ENCODE measurements around the gene SUN2. TPM values are rescaled to one million over a fixed set of nuclear protein-coding genes. Genes with fewer than 3 reads are reported as not detected.

The SUN2 gene
- total and polyA plus RNA-seq, 2 of the 13 experiments (the other 11 are each of a cell fraction or from before 2014, with no cell fraction given), result 45.6 to 56.6 TPM

DNA sequence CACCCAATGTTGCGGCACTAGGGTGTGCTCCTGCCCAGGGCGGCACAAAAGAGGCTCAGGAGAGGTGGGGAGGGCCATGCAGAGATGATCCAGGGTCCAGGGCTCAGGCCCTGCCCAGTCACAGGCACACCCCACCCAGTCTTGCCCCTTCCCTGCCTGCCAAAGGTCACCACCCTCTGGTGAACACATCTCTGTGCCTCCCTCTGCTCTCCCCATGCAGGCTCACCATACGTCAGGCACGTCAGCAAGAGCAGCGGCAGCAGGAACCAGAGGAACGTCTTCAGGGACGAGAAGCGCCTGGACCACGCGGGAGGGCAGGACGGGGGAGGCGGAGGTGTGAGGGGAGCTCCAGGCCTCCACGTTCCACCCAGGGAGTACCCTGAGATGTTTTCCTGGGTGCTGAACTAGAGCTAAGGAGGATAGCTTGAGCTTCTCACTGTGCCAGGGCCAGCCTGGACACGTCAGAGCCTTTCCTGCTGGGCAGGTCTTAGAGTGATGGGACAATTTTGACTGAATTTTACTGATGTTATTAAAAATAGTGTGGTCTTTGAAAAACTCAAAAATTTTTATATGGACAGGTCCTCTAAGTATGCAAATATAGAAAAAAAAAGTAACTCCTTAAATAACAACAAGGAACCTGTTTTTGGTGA is 7.2 kb downstream of the SUN2 start (continued):
- TF ChIP-seq AGO2 (optimal IDR thresholded peaks at IDR 0.05; ENCODE audit: low read depth, low read length) (peak; percentile 37), TGIF2 (CRISPR knock-in tag; IDR thresholded peaks at IDR 0.05) (no peak), SNAI1 (CRISPR knock-in tag; IDR thresholded peaks at IDR 0.05; ENCODE audit: borderline replicate concordance) (no peak), MEIS2 (CRISPR knock-in tag; IDR thresholded peaks at IDR 0.05) (no peak), CHD2 (IDR thresholded peaks at IDR 0.05; ENCODE audit: low read depth, low read length) (no peak), PAF1 (CRISPR knock-in tag; IDR thresholded peaks at IDR 0.05) (no peak), SP5 (CRISPR knock-in tag; IDR thresholded peaks at IDR 0.05; ENCODE audit: borderline replicate concordance, low read depth) (0 out of 2 replicates have a peak, but pooled peaks have one; percentile 17), KDM2A (CRISPR knock-in tag; IDR thresholded peaks at IDR 0.05; ENCODE audit: borderline replicate concordance, low read depth) (no peak), HNRNPL (IDR thresholded peaks at IDR 0.05; ENCODE audit: low read depth, low read length) (0 out of 2 replicates have a peak, but pooled peaks have one; percentile 60), ZFX (CRISPR knock-in tag; IDR thresholded peaks at IDR 0.05; ENCODE audit: low read depth) (no peak), CBX5 (CRISPR knock-in tag; IDR thresholded peaks at IDR 0.05; ENCODE audit: borderline replicate concordance) (no peak), ZNF703 (CRISPR knock-in tag; IDR thresholded peaks at IDR 0.05; ENCODE audit: borderline replicate concordance) (no peak), FOXK1 (CRISPR knock-in tag; IDR thresholded peaks at IDR 0.05; ENCODE audit: borderline replicate concordance, low read depth) (no peak), NR2F1 (CRISPR knock-in tag; IDR thresholded peaks at IDR 0.05) (0 out of 4 replicates have a peak, but pooled peaks of 1 of the 2 experiments have one; percentile 8), KDM1A (CRISPR knock-in tag; IDR thresholded peaks at IDR 0.05) (no peak), ZSCAN9 (CRISPR knock-in tag; IDR thresholded peaks at IDR 0.05; ENCODE audit: borderline replicate concordance) (no peak), SOX13 (IDR thresholded peaks at IDR 0.05) (no peak), SOX13 (CRISPR knock-in tag; conservative IDR thresholded peaks at IDR 0.05 in 1 of 2, IDR thresholded peaks at IDR 0.05 in 1 of 2) (no peak)
- TF ChIP-seq, protein P1, sequence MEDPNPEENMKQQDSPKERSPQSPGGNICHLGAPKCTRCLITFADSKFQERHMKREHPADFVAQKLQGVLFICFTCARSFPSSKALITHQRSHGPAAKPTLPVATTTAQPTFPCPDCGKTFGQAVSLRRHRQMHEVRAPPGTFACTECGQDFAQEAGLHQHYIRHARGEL (CRISPR knock-in tag; IDR thresholded peaks at IDR 0.05), result no peak
- TF ChIP-seq, protein P2, sequence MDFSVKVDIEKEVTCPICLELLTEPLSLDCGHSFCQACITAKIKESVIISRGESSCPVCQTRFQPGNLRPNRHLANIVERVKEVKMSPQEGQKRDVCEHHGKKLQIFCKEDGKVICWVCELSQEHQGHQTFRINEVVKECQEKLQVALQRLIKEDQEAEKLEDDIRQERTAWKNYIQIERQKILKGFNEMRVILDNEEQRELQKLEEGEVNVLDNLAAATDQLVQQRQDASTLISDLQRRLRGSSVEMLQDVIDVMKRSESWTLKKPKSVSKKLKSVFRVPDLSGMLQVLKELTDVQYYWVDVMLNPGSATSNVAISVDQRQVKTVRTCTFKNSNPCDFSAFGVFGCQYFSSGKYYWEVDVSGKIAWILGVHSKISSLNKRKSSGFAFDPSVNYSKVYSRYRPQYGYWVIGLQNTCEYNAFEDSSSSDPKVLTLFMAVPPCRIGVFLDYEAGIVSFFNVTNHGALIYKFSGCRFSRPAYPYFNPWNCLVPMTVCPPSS (IDR thresholded peaks at IDR 0.05), result no peak
- TF ChIP-seq, protein P3, sequence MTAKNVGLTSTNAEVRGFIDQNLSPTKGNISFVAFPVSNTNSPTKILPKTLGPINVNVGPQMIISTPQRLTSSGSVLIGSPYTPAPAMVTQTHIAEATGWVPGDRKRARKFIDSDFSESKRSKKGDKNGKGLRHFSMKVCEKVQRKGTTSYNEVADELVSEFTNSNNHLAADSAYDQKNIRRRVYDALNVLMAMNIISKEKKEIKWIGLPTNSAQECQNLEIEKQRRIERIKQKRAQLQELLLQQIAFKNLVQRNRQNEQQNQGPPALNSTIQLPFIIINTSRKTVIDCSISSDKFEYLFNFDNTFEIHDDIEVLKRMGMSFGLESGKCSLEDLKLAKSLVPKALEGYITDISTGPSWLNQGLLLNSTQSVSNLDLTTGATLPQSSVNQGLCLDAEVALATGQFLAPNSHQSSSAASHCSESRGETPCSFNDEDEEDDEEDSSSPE (CRISPR knock-in tag; IDR thresholded peaks at IDR 0.05), result no peak
- TF ChIP-seq, protein P4, sequence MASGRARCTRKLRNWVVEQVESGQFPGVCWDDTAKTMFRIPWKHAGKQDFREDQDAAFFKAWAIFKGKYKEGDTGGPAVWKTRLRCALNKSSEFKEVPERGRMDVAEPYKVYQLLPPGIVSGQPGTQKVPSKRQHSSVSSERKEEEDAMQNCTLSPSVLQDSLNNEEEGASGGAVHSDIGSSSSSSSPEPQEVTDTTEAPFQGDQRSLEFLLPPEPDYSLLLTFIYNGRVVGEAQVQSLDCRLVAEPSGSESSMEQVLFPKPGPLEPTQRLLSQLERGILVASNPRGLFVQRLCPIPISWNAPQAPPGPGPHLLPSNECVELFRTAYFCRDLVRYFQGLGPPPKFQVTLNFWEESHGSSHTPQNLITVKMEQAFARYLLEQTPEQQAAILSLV (CRISPR knock-in tag; IDR thresholded peaks at IDR 0.05; ENCODE audit: borderline replicate concordance), result no peak
- TF ChIP-seq, protein P5, sequence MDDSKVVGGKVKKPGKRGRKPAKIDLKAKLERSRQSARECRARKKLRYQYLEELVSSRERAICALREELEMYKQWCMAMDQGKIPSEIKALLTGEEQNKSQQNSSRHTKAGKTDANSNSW (CRISPR knock-in tag; IDR thresholded peaks at IDR 0.05; ENCODE audit: borderline replicate concordance), result no peak
- TF ChIP-seq, protein P6, sequence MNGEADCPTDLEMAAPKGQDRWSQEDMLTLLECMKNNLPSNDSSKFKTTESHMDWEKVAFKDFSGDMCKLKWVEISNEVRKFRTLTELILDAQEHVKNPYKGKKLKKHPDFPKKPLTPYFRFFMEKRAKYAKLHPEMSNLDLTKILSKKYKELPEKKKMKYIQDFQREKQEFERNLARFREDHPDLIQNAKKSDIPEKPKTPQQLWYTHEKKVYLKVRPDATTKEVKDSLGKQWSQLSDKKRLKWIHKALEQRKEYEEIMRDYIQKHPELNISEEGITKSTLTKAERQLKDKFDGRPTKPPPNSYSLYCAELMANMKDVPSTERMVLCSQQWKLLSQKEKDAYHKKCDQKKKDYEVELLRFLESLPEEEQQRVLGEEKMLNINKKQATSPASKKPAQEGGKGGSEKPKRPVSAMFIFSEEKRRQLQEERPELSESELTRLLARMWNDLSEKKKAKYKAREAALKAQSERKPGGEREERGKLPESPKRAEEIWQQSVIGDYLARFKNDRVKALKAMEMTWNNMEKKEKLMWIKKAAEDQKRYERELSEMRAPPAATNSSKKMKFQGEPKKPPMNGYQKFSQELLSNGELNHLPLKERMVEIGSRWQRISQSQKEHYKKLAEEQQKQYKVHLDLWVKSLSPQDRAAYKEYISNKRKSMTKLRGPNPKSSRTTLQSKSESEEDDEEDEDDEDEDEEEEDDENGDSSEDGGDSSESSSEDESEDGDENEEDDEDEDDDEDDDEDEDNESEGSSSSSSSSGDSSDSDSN (CRISPR knock-in tag; IDR thresholded peaks at IDR 0.05), result no peak

Data from HepG2 (cell line).